ENCODE results near the gene STAG1.

GRCh38 chr3:136490646-136491405 lies 261.4 kb downstream of the STAG1 start:
- TF ChIP-seq CTCF (IDR thresholded peaks at IDR 0.05; ENCODE audit: low read depth, low read length, missing input control) (no peak), SP1 (IDR thresholded peaks at IDR 0.05) (no peak), RXRA (IDR thresholded peaks at IDR 0.05) (no peak)
